Body of pancreas (tissue), 4 donors: ENCODE results near the gene CD1D. TPM values are rescaled to one million over a fixed set of nuclear protein-coding genes. Genes with fewer than 3 reads are reported as not detected.
A peak's percentile ranks its signal among the peaks of the same experiment; 100 is the strongest.

Source experiments
- ATAC-seq: fragments of 150-250 bp; one replicate; pipeline ENCODE4 v1.9.1; 2016
- DNase-seq, 4 donors: peaks; one replicate each; pipeline ENCODE4 v3.0.0-alpha.2; 2019
- H3K27ac ChIP-seq, 4 donors: fragments of 200-600 bp; sonication (generic); 1 replicate in 3 of 4; 2 replicates in 1 of 4; pipeline versions ENCODE4 v1.5.1 to v1.6.1; 2016 to 2019; ENCODE audit warnings: mild to moderate bottlenecking in 1 of 4, mixed read lengths in 1 of 4, moderate library complexity in 1 of 4
- H3K27me3 ChIP-seq, 2 donors: fragments of 200-600 bp; sonication (generic); one replicate each; pipeline ENCODE4 v1.6.0; 2016; ENCODE audit warnings: mild to moderate bottlenecking in 1 of 2
- H3K36me3 ChIP-seq, 2 donors: fragments of 200-600 bp; sonication (generic); replicated peaks in 1 of 2; 2 replicates each; pipeline ENCODE4 v1.5.1; 2016; ENCODE audit warnings: low read depth in 2 of 2; ENCODE audit not compliant: insufficient read depth in 1 of 2
- H3K4me1 ChIP-seq: fragments of 200-600 bp; sonication (generic); one replicate; pipeline ENCODE4 v1.6.0; 2016
- H3K4me3 ChIP-seq, 2 donors: fragments of 200-600 bp; sonication (generic); 1 replicate in 1 of 2; 2 replicates in 1 of 2; pipeline ENCODE4 v1.5.1; 2016 to 2019
- H3K9me3 ChIP-seq, 3 donors: fragments of 200-600 bp; sonication (generic); 1 replicate in 2 of 3; 2 replicates in 1 of 3; pipeline ENCODE4 v1.5.1; 2016
- POLR2A ChIP-seq, 3 donors: fragments of 450-650 bp; IDR thresholded peaks; one replicate each; pipeline ENCODE4 v1.6.1; 2016; ENCODE audit warnings: antibody characterized with exemption in 3 of 3, mild to moderate bottlenecking in 2 of 3
- WGBS, 2 donors: methylation state at CpG; one replicate each; pipeline ENCODE4 v1.1.5; 2017; 5-methylcytosine and 5-hydroxymethylcytosine counted together
- intact Hi-C: fragments of 100-400 bp; cut with DNase I; formaldehyde crosslinking; loops from one replicate; pipeline ENCODE4 v1.15.1; 2023
- total RNA-seq, 2 donors: library from RNA; depleted of rRNA; stranded (reverse); fragments of >200 nt; gene quantifications; one replicate each; pipeline ENCODE4 v1.1.0, GENCODE V29; 2016
- TF ChIP-seq, protein P1 (sequence below), 7 experiments: fragments of 450-650 bp in 4 of 7; fragments of 200-600 bp in 3 of 7; sonication (generic) in 3 of 7; IDR thresholded peaks; one replicate each; pipeline ENCODE4 v1.5.1; 2016 to 2019; ENCODE audit warnings: antibody characterized with exemption in 7 of 7

Gene CD1D
- total RNA-seq, 2 donors from 2014 or later = 0.33 to 1.8 TPM

DNA sequence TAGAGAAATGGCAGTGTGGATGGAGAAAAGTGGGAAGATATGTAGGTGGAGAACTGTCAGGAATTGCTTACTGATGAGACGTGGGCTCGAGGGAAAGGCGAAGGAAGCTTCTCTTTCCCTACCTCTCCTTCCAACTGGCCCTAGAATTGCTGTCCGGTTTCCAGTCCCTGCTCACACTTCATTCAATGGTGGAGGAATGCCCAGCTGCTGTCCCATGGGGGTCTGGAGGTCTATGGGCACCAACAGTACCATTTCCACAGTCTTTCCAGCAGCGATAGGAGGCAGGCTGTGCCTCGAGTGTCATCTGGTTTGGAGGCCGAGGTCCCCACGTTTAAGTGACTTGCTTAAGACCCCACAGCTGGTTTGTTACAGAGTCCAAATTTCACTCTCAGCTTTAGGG, 31.5 kb upstream of the CD1D start:
- TF ChIP-seq, protein P1, sequence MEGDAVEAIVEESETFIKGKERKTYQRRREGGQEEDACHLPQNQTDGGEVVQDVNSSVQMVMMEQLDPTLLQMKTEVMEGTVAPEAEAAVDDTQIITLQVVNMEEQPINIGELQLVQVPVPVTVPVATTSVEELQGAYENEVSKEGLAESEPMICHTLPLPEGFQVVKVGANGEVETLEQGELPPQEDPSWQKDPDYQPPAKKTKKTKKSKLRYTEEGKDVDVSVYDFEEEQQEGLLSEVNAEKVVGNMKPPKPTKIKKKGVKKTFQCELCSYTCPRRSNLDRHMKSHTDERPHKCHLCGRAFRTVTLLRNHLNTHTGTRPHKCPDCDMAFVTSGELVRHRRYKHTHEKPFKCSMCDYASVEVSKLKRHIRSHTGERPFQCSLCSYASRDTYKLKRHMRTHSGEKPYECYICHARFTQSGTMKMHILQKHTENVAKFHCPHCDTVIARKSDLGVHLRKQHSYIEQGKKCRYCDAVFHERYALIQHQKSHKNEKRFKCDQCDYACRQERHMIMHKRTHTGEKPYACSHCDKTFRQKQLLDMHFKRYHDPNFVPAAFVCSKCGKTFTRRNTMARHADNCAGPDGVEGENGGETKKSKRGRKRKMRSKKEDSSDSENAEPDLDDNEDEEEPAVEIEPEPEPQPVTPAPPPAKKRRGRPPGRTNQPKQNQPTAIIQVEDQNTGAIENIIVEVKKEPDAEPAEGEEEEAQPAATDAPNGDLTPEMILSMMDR (IDR thresholded peaks at IDR 0.05) = no peak
- no peak for TF ChIP-seq POLR2A (IDR thresholded peaks at IDR 0.05)
- DNase-seq (no peak), ATAC-seq (no peak)
- Histone ChIP-seq H3K9me3 (no peaks in the 10 kb centered on the region), H3K27ac (peak overlapping the region; percentile 5 to 67 (median 25)), H3K4me3 (no peak overlapping the region), H3K4me1 (peaks cover 26% of the 10 kb centered on the region), H3K36me3 (no peaks in the 10 kb centered on the region), H3K27me3 (no peaks in the 10 kb centered on the region)
- 42 to 45% methylated on average over 8 of the region's 8 CpGs for WGBS, 2 donors
- intact Hi-C loops = no loop called here

GRCh38 chr1:158149577-158150269, 31.0 kb upstream of the CD1D start:
- H3K9me3 ChIP-seq = no peaks in the 10 kb centered on the region
- peak; percentile 99 for ATAC-seq
- H3K27me3 ChIP-seq = no peaks in the 10 kb centered on the region
- H3K4me3 ChIP-seq = no peak overlapping the region
- intact Hi-C loops = no loop called here
- no peaks in the 10 kb centered on the region for H3K36me3 ChIP-seq
- peak; percentile 94 to 96 (median 96) for DNase-seq
- H3K27ac ChIP-seq = peak overlapping the region; percentile 5 to 67 (median 25)
- peaks cover 26% of the 10 kb centered on the region for H3K4me1 ChIP-seq
- 7 to 10% methylated on average over 31 of the region's 31 CpGs for WGBS, 2 donors
- TF ChIP-seq POLR2A (IDR thresholded peaks at IDR 0.05) = no peak
- TF ChIP-seq, protein P1 (IDR thresholded peaks at IDR 0.05) = no peak

DNA sequence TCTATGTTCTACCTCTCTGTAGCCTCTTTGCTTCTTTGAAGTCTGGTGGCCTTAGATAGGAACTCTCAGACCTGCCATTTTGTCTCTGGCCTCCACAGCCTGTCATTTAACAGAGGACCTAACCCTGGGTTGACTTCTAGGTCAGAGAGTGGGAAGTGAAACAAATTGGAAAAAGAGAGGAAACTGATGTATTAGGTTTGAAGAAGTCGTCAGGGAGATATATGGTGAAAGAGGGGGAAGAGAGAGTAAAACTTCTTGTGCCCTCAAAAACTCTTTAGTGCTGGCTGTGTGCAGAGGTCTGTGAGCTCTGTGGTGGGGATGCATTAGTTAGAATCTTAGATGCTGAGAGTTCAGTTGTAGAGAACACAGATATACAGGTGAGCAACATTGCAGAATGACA, 30.2 kb upstream of the CD1D start:
- ATAC-seq (no peak), DNase-seq (peak in 1 of 4 donors; percentile 20)
- no peak overlapping the region for H3K4me3 ChIP-seq
- no peaks in the 10 kb centered on the region for H3K36me3 ChIP-seq
- 47 to 78% methylated on average over 1 of the region's 1 CpG for WGBS, 2 donors
- intact Hi-C loops = no loop called here
- no peaks in the 10 kb centered on the region for H3K9me3 ChIP-seq
- H3K4me1 ChIP-seq = peaks cover 21% of the 10 kb centered on the region
- peak overlapping the region in 1 of 4 donors; percentile 7 for H3K27ac ChIP-seq
- peak in 1 of 3 donors; percentile 25 for TF ChIP-seq POLR2A (IDR thresholded peaks at IDR 0.05)
- TF ChIP-seq, protein P1 (IDR thresholded peaks at IDR 0.05) = no peak
- no peaks in the 10 kb centered on the region for H3K27me3 ChIP-seq

GRCh38 chr1:158153179-158153578, 27.5 kb upstream of the CD1D start:
- no peak overlapping the region for H3K4me3 ChIP-seq
- peaks cover 12% of the 10 kb centered on the region for H3K4me1 ChIP-seq
- TF ChIP-seq POLR2A (IDR thresholded peaks at IDR 0.05) = no peak
- TF ChIP-seq, protein P1 (IDR thresholded peaks at IDR 0.05) = no peak
- intact Hi-C loops = no loop called here
- no peaks in the 10 kb centered on the region for H3K9me3 ChIP-seq
- DNase-seq (no peak), ATAC-seq (no peak)
- 59 to 61% methylated on average over 1 of the region's 1 CpG for WGBS, 2 donors
- no peaks in the 10 kb centered on the region for H3K36me3 ChIP-seq
- no peak overlapping the region for H3K27ac ChIP-seq
- no peaks in the 10 kb centered on the region for H3K27me3 ChIP-seq
